OCI-LY3 (cell line): ENCODE results near the gene ASPA.

Experiments
- EZH2phosphoT487 ChIP-seq: fragments of 200-600 bp; shearing (Covaris generic); IDR thresholded peaks from 2 replicates; pipeline ENCODE4 v1.6.1; 2018; ENCODE audit warnings: antibody characterized with exemption, mixed run types, low read depth
- TF ChIP-seq, protein P1 (sequence below): fragments of 200-600, 300-600 bp; sonication (generic); IDR thresholded peaks from 2 replicates; pipeline ENCODE4 v1.5.1; 2014; ENCODE audit warnings: antibody characterized with exemption, low read length, low read depth

DNA sequence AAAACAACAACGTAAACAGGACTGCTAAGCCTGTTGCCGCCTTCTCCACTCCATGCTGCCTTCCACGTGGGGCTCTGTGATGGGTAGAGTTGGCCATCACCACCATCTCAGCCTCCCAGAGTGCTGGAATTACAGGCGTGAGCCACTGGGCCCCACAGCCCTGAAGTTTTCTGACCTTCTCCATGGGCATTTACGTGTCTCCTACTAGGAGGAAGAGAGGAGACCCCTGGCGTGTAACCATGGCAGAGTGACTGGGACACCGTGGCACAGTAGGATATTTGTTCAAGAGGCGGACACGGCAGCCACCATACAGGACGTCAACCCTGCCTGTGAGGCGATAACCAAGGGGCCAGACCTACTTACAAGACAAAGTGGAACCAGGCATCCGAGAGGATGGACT, 50.7 kb downstream of the ASPA start:
- TF ChIP-seq, protein P1, sequence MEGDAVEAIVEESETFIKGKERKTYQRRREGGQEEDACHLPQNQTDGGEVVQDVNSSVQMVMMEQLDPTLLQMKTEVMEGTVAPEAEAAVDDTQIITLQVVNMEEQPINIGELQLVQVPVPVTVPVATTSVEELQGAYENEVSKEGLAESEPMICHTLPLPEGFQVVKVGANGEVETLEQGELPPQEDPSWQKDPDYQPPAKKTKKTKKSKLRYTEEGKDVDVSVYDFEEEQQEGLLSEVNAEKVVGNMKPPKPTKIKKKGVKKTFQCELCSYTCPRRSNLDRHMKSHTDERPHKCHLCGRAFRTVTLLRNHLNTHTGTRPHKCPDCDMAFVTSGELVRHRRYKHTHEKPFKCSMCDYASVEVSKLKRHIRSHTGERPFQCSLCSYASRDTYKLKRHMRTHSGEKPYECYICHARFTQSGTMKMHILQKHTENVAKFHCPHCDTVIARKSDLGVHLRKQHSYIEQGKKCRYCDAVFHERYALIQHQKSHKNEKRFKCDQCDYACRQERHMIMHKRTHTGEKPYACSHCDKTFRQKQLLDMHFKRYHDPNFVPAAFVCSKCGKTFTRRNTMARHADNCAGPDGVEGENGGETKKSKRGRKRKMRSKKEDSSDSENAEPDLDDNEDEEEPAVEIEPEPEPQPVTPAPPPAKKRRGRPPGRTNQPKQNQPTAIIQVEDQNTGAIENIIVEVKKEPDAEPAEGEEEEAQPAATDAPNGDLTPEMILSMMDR = no peak
- no peak for TF ChIP-seq EZH2phosphoT487
